G401 (cell line): ENCODE data around the gene CHAF1A. TPM values are rescaled to one million over a fixed set of nuclear protein-coding genes. Genes with fewer than 3 reads are reported as not detected.

Source experiments
- DNase-seq: peaks from one replicate; pipeline ENCODE4 v3.0.0-alpha.2; 2015; ENCODE audit warnings: low spot score
- in situ Hi-C: cut with HindIII; loops from 2 replicates; pipeline ENCODE4 v1.10.0; 2016; ENCODE audit warnings: low sequenced_read_pairs, mixed read lengths
- total RNA-seq: library from RNA; depleted of rRNA; stranded (reverse); fragments of >200 nt; shearing (Covaris generic); gene quantifications from 2 replicates; pipeline ENCODE4 v1.2.3, GENCODE V29; 2014

CHAF1A gene
- total RNA-seq, 1 experiment from 2014 or later = 46.0 TPM

DNA sequence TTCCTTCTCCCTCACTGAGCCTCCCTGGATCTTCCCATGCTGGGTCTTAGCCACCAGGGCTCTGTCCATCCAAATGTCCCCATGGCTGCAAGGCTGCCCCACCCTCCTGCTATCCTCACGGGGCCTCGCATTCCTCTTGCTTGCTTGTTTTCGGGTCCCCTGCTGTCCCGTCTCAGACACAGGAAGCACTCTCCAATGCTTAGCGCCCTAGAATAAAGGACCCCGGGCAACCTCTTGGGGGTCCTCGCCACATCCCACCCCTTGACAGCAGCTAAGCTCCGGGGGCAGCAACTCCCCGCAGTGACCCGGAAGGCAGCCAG, 25.8 kb upstream of the CHAF1A start:
- in situ Hi-C loops = no loop called here
- DNase-seq = no peak

DNA sequence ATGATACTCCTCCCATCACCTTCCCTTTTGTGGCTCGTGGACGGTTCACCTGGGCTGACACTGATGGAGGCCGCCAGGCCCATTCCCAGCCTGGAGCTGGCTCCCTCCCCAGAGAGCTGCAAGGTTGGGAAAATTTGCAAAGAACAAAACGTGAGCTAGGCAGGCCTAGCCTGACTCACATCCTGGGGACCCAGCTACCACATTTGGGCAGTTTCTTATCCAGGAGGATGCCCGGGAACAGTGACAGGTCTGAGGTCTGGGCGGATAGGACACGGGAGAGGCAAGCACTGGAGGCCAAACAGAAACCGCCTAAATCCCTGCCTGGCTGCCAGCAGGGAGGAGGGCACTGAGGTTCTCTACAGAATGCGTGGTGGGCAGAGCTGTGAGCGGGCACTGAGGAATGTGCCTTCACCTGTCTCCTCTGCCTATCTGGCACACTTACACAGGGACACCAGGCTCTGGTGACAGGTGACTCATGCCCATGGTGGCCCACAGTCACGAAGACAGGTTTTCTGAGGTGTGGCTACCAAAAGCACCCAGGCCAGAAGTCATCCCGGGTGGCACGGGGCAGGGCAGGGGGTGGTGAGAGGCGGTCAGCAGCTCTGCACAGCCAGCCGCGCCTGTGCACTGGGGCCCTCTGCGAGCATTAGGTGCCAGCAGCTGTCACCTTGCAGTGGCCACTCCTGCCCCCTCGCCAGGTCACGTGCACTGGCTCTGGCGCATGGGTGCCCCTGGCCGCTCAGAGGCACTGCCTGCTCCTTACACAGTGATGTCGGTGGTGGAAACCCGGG, 25.3 kb upstream of the CHAF1A start:
- in situ Hi-C loops = no loop called here
- no peak for DNase-seq

GRCh38 chr19:4378886-4379285, 23.6 kb upstream of the CHAF1A start:
- DNase-seq = no peak
- in situ Hi-C loops = no loop called here

DNA sequence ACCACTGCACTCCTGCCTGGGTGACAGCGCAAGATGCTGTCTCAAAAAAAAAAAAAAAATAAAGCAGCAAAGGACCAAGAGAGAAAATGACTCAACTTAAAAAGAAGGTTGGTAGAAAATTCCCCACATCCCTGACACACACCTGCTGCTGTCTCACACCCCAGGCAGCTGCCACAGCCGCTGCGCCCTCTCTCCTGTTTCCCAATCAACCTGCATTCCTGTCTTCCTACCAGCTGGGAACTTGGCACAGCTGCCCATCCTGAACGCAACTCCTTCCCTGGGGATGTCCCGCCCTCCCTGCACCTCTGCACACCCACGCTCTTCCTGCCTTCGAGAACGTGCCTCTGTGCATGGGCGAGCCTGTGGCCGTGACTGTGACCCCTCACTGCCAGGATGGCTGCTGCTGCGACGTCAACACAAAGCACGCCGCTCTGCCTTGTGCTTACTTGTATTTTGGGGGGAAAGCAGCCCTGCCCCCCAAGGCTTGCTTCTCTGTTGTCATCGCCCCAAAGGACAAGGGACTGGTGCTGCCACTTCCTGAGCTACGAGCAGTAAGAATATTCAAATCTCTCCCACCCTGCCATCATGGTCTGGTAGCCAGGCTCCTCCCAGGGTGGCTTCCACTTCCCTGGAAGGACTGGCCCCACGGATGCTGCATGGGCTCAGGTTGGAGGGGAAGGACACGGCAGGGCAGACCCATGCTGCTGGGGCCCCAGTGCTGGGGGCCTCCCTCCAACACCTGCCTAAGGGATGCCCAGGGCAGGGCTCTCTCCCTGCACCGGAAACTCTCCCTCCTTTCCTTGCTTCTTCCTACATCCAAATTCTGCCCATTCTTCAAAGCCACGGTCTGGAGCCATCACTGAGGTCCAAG, 22.8 kb upstream of the CHAF1A start:
- in situ Hi-C loops = no loop called here
- no peak for DNase-seq

GRCh38 chr19:4380254-4380727, 22.1 kb upstream of the CHAF1A start:
- DNase-seq = no peak
- in situ Hi-C loops = no loop called here

- in situ Hi-C loops = no loop called here
- DNase-seq = no peak
Observed at GRCh38 chr19:4385291-4386040, 17.0 kb upstream of the CHAF1A start.

DNA sequence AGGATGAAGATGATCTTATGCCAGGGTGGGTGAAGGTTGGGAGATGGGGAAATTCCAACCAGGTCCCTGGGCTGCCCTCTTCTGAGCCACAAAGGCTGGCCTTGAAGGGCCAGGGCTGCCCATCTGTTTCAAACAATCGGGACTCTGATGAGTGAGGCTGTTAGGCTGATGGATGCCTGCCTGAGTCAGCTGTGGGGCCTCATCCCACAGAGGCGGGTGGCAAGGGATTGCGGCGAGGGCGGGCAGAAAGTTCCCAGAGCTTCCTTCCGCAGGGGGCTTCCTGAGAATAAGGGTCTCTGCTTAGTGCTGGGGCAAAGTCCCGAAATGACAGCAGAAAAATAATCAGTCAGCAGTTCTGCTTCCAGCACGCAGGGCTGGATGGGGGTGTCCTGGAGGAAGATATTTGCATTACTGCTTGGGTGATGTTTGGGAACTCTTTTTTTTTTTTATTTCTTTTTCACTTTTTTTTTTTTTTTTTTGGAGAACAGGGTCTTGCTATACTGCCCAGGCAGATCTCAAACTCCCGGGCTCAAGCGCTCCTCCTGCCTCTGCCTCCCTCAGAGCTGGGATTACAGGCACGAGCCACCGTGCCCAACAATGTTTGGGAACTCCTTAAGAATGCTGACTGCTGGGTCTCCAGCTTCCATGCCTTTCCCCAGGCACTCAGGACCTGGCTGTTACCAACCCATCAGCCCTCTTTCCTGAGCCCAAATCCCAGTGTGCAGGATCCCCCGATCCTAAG, 16.2 kb upstream of the CHAF1A start:
- no peak for DNase-seq
- in situ Hi-C loops = no loop called here

GRCh38 chr19:4388337-4389063, 13.9 kb upstream of the CHAF1A start:
- peak; percentile 75 for DNase-seq
- in situ Hi-C loops = no loop called here

DNA sequence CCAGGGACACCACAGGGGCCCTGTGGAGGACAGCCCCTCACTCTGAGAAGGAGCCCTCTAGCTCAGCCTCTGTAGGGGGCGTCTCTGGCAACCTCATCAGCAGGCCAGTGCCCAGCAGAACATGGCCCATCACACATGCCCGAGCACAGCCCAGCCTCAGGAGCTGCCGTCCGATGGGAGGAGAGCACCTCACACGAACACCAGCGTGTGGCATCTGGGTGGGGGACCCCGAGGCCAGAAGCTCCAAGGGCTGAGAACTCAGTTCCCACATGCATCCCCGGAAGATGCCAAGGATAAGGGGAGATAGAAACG, 13.4 kb upstream of the CHAF1A start:
- in situ Hi-C loops = no loop called here
- no peak for DNase-seq

DNA sequence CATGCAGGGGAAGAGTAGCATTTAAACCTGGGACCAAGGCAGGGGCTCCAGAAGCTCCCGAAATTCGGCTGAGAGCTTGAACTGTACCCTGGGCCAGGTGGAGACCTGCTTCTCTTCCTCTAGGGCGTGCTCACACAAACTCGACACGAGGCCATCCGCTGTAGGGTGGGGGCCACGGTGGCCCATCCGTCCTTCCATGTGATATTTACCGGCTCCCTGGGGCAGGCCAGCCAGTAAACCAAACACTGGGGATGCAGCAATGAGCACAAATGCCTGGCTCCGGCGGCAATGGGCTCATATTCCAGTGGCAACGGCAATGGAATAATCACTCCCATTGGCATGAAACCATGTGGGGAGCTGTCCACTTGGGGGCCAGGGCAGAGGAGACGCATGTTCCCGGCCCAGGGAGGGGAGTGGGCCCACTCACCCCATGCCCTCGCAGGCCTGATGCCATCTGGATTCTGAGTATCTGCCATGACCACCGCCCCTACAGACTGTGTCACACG, 12.9 kb upstream of the CHAF1A start:
- in situ Hi-C loops = no loop called here
- DNase-seq = no peak

- in situ Hi-C loops = no loop called here
Observed at GRCh38 chr19:4390017-4390566, 12.3 kb upstream of the CHAF1A start.

GRCh38 chr19:4390567-4391305, 11.7 kb upstream of the CHAF1A start:
- in situ Hi-C loops = no loop called here
- no peak for DNase-seq

More at GRCh38 chr19:4390017-4390566, 12.3 kb upstream of the CHAF1A start:
- no peak for DNase-seq

DNA sequence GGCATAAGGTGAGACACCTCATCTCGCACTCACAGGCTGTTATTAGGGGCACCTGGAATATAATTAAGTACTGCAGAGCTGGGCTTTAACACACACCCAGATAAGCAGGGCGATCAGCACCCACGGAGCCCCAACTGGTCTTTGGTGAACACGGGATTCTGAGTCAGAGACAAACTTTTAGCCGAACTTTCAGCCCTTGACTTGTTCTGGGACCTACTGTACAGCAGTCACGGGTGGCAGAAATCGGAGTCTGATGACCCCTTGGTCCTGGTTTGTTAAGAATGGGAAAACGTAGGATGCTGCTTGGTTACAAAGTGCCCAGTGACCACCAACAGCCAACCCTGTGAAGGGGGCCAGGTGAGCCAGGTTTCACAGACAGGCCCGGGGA, 11.1 kb upstream of the CHAF1A start:
- DNase-seq = no peak
- in situ Hi-C loops = no loop called here

GRCh38 chr19:4391701-4392483, 10.5 kb upstream of the CHAF1A start:
- in situ Hi-C loops = no loop called here
- no peak for DNase-seq

GRCh38 chr19:4393947-4394590, 8.4 kb upstream of the CHAF1A start:
- in situ Hi-C loops = no loop called here
- no peak for DNase-seq
